T follicular helper cell (primary cell): ENCODE measurements around the gene CEACAM18.

Experiments
- DNase-seq: peaks from one replicate; pipeline ENCODE4 v3.0.0-alpha.2; 2020; ENCODE audit warnings: low read depth

The CEACAM18 gene

GRCh38 chr19:51531349-51532315 is 53.3 kb downstream of the CEACAM18 start, which contains the start of gene SIGLEC6:
TSS of gene SIGLEC6 (minus strand) at chr19:51531670. CDS start at chr19:51531648, 22 bp downstream.
- DNase-seq = no peak

- DNase-seq = no peak
These were observed 57.2 kb downstream of the CEACAM18 start for GRCh38 chr19:51535535-51535934.

- DNase-seq = no peak
These were observed 61.6 kb downstream of the CEACAM18 start for GRCh38 chr19:51539821-51540366.
